HepG2 (cell line): Measurements from ENCODE around the gene PCYOX1L. TPM values are rescaled to one million over a fixed set of nuclear protein-coding genes. Genes with fewer than 3 reads are reported as not detected.

Experiments used
- CBX2 ChIP-seq, 2 experiments: fragments of 200-600 bp in 1 of 2; sonication (generic); formaldehyde crosslinking in 1 of 2; IDR thresholded peaks; 2 replicates each; pipeline versions ENCODE4 v1.7.0 to v1.8.1; 2018 to 2022; ENCODE audit warnings: low read depth in 2 of 2, low read length in 1 of 2, mild to moderate bottlenecking in 1 of 2, missing genetic modification reagents in 1 of 2
- HHEX ChIP-seq: IDR thresholded peaks from 2 replicates; pipeline ENCODE4 v1.6.1; 2016; ENCODE audit warnings: control low read depth
- MIER2 ChIP-seq: IDR thresholded peaks from 2 replicates; pipeline ENCODE4 v1.6.1; 2016; ENCODE audit warnings: missing biosample characterization, missing genetic modification reagents
- MTA1 ChIP-seq: sonication (generic); formaldehyde crosslinking; IDR thresholded peaks from 2 replicates; pipeline ENCODE4 v1.4.0; 2020; ENCODE audit warnings: missing genetic modification reagents, mild to moderate bottlenecking, borderline replicate concordance
- NCOA1 ChIP-seq: sonication (generic); formaldehyde crosslinking; IDR thresholded peaks from 2 replicates; pipeline ENCODE4 v1.9.0; 2021; ENCODE audit warnings: missing genetic modification reagents
- RXRB ChIP-seq: IDR thresholded peaks from 2 replicates; pipeline ENCODE4 v1.6.1; 2016; ENCODE audit warnings: borderline replicate concordance, missing genetic modification reagents, missing compliant biosample characterization
- SMC3 ChIP-seq: IDR thresholded peaks from 2 replicates; pipeline ENCODE4 v1.6.1; 2011; ENCODE audit warnings: low read length, improper control_type of control experiment
- ZNF225 ChIP-seq: sonication (generic); formaldehyde crosslinking; IDR thresholded peaks from 2 replicates; pipeline ENCODE4 v1.4.0; 2020; ENCODE audit warnings: mild to moderate bottlenecking, missing genetic modification reagents
- ZNF331 ChIP-seq: sonication (generic); formaldehyde crosslinking; IDR thresholded peaks from 2 replicates; pipeline ENCODE4 v1.4.0; 2020; ENCODE audit warnings: missing genetic modification reagents
- ZNF746 ChIP-seq: sonication (generic); formaldehyde crosslinking; IDR thresholded peaks from 2 replicates; pipeline ENCODE4 v1.8.0; 2022; ENCODE audit warnings: mild to moderate bottlenecking, missing genetic modification reagents
- polyA plus RNA-seq, 8 experiments: library from polyadenylated mRNA; depleted of rRNA in 3 of 8; stranded (reverse) in 7 of 8; unstranded in 1 of 8; fragments of >200 nt; fragmentation: Illumina TruSeq in 4 of 8; extraction: Trizol in 4 of 8; gene quantifications; 2 replicates each; pipeline versions ENCODE4 v1.2.1 to v1.2.3, GENCODE V29; 2011 to 2016; ENCODE audit warnings: low read depth in 4 of 8, missing spikeins in 1 of 8, mixed read lengths in 1 of 8; ENCODE audit not compliant: insufficient read depth in 1 of 8
- total RNA-seq, 5 experiments: library from RNA; depleted of rRNA; stranded (reverse); fragments of >200 nt; fragmentation: Illumina TruSeq; extraction: Trizol; gene quantifications; 2 replicates each; pipeline ENCODE4 v1.2.3, GENCODE V29; 2016; ENCODE audit warnings: low read depth in 1 of 5
- TF ChIP-seq, protein P1 (sequence below): sonication (generic); formaldehyde crosslinking; IDR thresholded peaks from 2 replicates; pipeline ENCODE4 v1.9.0; 2021; ENCODE audit warnings: mild to moderate bottlenecking, missing genetic modification reagents
- TF ChIP-seq, protein P2 (sequence below): sonication (generic); formaldehyde crosslinking; IDR thresholded peaks from 2 replicates; pipeline ENCODE4 v1.8.0; 2022; ENCODE audit warnings: missing genetic modification reagents, mild to moderate bottlenecking, moderate library complexity, borderline replicate concordance
- TF ChIP-seq, protein P3 (sequence below): sonication (generic); formaldehyde crosslinking; IDR thresholded peaks from 2 replicates; pipeline ENCODE4 v1.4.0; 2020; ENCODE audit warnings: missing genetic modification reagents, borderline replicate concordance
- TF ChIP-seq, protein P4 (sequence below): sonication (generic); formaldehyde crosslinking; conservative IDR thresholded peaks from 2 replicates; pipeline ENCODE4 v1.8.1; 2023; ENCODE audit warnings: missing genetic modification reagents
- TF ChIP-seq, protein P5 (sequence below): sonication (generic); formaldehyde crosslinking; IDR thresholded peaks from 2 replicates; pipeline ENCODE4 v1.9.0; 2022; ENCODE audit warnings: missing genetic modification reagents, mild to moderate bottlenecking, borderline replicate concordance

PCYOX1L gene
- total and polyA plus RNA-seq, 2 of the 13 experiments (the other 11 are each of a cell fraction or from before 2014, with no cell fraction given) = 1.00 to 3.7 TPM

DNA sequence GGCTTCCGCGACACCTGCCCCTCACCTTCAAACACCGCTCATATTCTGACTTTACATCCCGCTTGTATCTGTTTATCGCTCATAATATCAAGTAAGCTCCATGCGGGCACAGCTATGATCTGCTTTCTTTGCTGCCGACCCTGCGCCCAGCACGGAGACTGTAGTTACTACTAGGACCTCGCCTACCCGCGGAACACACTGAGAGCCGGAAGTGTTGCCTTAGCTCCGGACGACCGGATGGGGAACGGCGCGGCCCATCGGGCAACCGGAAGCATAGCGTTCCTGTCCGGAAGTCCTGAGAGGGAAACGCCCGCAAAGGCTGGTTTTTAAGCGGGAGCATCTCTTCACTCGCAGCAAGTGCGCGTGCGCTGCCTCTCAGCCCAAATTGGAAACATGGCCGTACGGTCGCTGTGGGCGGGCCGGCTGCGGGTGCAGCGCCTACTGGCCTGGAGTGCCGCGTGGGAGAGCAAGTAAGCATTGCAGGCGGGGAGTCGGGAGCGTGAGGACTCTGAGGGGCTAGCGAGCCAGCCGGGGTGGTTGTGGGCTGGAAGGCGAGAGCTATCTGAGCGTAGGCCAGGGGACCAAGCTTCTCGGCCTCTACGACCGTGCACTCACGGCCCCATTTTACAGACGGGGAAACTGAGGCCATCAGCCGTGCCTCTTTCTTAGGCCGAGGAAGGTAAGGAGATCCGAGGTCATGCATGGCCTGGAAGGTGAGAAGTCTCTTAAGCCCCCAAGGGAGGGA is 12.5 kb upstream of the PCYOX1L start, which contains the start of gene GRPEL2 (continued):
- TF ChIP-seq SMC3 = no peak
- TF ChIP-seq MIER2 = peak; percentile 49; the same call in 1 of the 2 replicates
- TF ChIP-seq, protein P1, sequence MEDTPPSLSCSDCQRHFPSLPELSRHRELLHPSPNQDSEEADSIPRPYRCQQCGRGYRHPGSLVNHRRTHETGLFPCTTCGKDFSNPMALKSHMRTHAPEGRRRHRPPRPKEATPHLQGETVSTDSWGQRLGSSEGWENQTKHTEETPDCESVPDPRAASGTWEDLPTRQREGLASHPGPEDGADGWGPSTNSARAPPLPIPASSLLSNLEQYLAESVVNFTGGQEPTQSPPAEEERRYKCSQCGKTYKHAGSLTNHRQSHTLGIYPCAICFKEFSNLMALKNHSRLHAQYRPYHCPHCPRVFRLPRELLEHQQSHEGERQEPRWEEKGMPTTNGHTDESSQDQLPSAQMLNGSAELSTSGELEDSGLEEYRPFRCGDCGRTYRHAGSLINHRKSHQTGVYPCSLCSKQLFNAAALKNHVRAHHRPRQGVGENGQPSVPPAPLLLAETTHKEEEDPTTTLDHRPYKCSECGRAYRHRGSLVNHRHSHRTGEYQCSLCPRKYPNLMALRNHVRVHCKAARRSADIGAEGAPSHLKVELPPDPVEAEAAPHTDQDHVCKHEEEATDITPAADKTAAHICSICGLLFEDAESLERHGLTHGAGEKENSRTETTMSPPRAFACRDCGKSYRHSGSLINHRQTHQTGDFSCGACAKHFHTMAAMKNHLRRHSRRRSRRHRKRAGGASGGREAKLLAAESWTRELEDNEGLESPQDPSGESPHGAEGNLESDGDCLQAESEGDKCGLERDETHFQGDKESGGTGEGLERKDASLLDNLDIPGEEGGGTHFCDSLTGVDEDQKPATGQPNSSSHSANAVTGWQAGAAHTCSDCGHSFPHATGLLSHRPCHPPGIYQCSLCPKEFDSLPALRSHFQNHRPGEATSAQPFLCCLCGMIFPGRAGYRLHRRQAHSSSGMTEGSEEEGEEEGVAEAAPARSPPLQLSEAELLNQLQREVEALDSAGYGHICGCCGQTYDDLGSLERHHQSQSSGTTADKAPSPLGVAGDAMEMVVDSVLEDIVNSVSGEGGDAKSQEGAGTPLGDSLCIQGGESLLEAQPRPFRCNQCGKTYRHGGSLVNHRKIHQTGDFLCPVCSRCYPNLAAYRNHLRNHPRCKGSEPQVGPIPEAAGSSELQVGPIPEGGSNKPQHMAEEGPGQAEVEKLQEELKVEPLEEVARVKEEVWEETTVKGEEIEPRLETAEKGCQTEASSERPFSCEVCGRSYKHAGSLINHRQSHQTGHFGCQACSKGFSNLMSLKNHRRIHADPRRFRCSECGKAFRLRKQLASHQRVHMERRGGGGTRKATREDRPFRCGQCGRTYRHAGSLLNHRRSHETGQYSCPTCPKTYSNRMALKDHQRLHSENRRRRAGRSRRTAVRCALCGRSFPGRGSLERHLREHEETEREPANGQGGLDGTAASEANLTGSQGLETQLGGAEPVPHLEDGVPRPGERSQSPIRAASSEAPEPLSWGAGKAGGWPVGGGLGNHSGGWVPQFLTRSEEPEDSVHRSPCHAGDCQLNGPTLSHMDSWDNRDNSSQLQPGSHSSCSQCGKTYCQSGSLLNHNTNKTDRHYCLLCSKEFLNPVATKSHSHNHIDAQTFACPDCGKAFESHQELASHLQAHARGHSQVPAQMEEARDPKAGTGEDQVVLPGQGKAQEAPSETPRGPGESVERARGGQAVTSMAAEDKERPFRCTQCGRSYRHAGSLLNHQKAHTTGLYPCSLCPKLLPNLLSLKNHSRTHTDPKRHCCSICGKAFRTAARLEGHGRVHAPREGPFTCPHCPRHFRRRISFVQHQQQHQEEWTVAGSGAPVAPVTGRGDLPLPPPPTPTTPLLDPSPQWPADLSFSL (CRISPR knock-in tag) = no peak
- peak; percentile 49; the same call in 1 of the 2 replicates for TF ChIP-seq RXRB
- no peak; the same call in 1 of the 2 replicates for TF ChIP-seq ZNF746 (CRISPR knock-in tag)
- no peak for TF ChIP-seq CBX2 (IDR thresholded peaks at IDR 0.05; ENCODE audit: low read depth, low read length)
- TF ChIP-seq CBX2 (CRISPR knock-in tag; IDR thresholded peaks at IDR 0.05; ENCODE audit: low read depth) = no peak
- TF ChIP-seq ZNF225 = 0 out of 2 replicates have a peak, but pooled peaks have one; percentile 6
- no peak for TF ChIP-seq HHEX (CRISPR knock-in tag)
- TF ChIP-seq, protein P2, sequence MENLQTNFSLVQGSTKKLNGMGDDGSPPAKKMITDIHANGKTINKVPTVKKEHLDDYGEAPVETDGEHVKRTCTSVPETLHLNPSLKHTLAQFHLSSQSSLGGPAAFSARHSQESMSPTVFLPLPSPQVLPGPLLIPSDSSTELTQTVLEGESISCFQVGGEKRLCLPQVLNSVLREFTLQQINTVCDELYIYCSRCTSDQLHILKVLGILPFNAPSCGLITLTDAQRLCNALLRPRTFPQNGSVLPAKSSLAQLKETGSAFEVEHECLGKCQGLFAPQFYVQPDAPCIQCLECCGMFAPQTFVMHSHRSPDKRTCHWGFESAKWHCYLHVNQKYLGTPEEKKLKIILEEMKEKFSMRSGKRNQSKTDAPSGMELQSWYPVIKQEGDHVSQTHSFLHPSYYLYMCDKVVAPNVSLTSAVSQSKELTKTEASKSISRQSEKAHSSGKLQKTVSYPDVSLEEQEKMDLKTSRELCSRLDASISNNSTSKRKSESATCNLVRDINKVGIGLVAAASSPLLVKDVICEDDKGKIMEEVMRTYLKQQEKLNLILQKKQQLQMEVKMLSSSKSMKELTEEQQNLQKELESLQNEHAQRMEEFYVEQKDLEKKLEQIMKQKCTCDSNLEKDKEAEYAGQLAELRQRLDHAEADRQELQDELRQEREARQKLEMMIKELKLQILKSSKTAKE = no peak
- TF ChIP-seq, protein P3, sequence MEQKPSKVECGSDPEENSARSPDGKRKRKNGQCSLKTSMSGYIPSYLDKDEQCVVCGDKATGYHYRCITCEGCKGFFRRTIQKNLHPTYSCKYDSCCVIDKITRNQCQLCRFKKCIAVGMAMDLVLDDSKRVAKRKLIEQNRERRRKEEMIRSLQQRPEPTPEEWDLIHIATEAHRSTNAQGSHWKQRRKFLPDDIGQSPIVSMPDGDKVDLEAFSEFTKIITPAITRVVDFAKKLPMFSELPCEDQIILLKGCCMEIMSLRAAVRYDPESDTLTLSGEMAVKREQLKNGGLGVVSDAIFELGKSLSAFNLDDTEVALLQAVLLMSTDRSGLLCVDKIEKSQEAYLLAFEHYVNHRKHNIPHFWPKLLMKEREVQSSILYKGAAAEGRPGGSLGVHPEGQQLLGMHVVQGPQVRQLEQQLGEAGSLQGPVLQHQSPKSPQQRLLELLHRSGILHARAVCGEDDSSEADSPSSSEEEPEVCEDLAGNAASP = peak; percentile 74; the same call in 1 of the 2 replicates
- TF ChIP-seq ZNF331 (CRISPR knock-in tag) = no peak; the same call in 1 of the 2 replicates
- TF ChIP-seq MTA1 (CRISPR knock-in tag) = no peak; the same call in 1 of the 2 replicates
- TF ChIP-seq, protein P4, sequence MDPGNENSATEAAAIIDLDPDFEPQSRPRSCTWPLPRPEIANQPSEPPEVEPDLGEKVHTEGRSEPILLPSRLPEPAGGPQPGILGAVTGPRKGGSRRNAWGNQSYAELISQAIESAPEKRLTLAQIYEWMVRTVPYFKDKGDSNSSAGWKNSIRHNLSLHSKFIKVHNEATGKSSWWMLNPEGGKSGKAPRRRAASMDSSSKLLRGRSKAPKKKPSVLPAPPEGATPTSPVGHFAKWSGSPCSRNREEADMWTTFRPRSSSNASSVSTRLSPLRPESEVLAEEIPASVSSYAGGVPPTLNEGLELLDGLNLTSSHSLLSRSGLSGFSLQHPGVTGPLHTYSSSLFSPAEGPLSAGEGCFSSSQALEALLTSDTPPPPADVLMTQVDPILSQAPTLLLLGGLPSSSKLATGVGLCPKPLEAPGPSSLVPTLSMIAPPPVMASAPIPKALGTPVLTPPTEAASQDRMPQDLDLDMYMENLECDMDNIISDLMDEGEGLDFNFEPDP = no peak
- no peak for TF ChIP-seq NCOA1
- TF ChIP-seq, protein P5, sequence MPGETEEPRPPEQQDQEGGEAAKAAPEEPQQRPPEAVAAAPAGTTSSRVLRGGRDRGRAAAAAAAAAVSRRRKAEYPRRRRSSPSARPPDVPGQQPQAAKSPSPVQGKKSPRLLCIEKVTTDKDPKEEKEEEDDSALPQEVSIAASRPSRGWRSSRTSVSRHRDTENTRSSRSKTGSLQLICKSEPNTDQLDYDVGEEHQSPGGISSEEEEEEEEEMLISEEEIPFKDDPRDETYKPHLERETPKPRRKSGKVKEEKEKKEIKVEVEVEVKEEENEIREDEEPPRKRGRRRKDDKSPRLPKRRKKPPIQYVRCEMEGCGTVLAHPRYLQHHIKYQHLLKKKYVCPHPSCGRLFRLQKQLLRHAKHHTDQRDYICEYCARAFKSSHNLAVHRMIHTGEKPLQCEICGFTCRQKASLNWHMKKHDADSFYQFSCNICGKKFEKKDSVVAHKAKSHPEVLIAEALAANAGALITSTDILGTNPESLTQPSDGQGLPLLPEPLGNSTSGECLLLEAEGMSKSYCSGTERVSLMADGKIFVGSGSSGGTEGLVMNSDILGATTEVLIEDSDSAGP (CRISPR knock-in tag) = peak; percentile 89
